ENCODE results near the gene S100B.

DNA sequence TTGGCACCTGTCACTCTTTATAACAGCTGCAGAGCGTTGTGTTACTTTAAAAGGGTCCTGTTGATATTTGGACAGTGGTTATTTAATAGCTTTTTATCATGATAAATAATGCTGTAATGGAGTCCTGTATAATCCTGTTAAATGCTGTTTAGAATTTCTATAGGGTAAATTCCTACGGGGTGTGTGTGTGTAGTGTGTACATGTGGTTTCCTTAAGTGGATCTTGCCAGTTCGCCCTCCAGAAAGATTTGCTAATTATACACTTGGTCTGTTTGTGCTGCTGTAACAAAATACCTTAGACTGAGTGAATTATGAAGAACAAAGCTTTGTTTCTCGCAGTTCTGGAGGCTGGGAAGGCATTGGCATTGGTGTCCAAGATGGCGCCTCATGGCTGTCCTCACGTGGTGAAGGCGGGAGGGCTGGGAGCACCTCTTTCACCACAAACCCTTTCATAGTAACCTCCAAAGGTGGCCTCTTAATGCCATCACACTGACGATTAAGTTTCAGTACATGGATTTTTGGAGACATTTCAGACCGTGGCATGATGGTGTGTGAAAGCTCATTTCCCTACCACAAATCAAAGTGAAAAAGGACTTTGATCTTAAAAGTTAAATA lies 41.8 kb upstream of the S100B start:
- TF ChIP-seq CTCF (IDR thresholded peaks at IDR 0.05) = no peak
- no peak for TF ChIP-seq POLR2A (IDR thresholded peaks at IDR 0.05)

Data from Peyer's patch (tissue), 4 donors.